NAMALWA (cell line): ENCODE results near the gene UCHL3.
A peak's percentile ranks its signal among the peaks of the same experiment; 100 is the strongest.

Experiments
- DNase-seq: peaks from one replicate; pipeline ENCODE4 v3.0.0-alpha.2; 2015; ENCODE audit warnings: low spot score

The UCHL3 gene

DNA sequence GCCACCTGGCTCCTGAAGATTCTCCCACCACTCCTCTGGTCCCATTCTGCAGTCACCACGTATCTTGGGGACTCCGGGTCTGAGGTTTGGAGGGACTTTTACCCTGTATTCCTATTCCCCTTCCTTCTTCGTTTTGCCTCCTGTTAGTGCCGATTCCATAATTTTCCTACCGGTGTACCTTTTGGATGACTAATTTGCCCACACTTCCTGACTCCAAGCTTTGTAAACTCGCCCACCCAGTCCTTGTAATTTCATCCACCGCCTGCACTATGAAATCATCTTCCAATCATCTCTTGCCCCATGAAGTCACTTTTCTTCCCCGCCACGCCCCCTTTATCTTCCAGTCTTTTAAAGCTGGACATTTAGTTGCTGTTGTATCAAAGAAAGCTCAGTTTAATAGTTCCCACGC lies 572 bp downstream of the UCHL3 start:
- DNase-seq = peak; percentile 74

DNA sequence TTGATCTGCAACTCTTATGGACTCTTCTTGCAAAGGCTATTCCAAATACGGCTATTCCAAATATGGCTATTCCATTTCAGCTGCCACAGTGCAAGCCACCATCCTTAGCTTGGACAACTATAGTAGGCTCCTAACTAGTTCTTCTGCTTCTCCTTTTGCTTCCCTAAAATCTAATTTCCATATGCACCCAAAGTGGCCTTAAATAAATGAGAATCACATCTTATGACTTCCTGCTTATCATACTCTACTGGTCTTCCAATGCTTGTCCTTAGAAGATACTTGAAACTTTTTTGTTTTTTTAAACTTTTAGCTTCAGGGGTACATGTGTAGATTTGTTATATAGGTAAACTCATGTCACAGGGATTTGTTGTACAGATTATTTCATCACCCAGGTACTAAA lies 4.9 kb downstream of the UCHL3 start:
- no peak for DNase-seq

DNA sequence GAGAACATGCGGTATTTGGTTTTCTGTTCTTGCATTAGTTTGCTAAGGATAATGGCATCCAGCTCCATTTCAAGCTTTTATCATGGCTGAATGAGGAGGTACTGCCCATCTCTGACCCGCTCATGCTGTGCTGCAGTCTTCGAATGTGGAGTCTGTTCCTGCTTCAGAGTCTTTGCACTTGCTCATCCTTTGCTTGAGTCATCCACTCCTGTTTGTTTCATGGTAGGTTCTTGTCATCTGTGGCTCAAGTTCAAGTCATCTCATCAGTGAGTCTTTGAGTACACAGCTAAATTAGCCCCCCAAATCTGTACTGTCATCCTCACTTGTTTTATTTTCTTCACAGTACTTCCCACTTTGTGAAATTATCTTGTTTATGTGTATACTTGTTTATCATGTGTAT lies 5.4 kb downstream of the UCHL3 start:
- DNase-seq = no peak

DNA sequence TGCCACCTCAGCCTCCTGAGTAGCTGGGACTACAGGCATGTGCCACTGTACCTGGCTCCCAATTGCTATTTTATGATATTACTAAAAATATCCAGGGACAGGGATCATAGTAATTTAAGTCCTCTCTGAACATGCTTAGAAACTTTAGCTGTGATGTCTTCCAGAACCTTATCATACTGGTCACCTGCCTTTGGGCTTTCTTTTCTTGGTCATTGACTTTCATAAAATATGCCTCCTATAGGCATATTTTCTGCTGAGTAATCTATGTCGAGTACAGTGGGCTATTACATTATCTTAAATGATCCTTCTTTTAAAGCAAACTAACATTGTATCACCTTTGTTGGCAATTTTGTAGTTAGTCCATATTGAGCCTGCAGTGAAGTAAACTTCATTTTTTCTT lies 6.2 kb downstream of the UCHL3 start:
- DNase-seq = no peak

DNA sequence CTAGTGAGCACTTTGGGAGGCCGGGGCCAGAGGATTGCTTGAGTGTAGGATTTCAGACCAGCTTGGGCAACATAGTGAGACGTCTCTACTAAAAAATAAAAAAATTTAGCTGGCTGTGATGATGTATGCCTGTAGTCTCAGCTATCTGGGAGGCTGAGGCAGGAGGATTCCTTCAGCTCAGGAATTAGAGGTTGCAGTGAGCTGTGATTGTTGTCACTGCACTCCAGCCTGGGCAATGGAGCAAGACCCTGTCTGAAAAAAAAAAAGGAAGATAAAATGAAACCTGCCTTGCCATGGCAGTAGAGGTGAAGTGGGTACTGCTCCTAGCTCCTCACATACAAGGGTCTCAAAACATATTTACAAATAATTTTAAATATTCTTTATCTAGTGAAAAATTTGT lies 7.4 kb downstream of the UCHL3 start:
- DNase-seq = no peak

DNA sequence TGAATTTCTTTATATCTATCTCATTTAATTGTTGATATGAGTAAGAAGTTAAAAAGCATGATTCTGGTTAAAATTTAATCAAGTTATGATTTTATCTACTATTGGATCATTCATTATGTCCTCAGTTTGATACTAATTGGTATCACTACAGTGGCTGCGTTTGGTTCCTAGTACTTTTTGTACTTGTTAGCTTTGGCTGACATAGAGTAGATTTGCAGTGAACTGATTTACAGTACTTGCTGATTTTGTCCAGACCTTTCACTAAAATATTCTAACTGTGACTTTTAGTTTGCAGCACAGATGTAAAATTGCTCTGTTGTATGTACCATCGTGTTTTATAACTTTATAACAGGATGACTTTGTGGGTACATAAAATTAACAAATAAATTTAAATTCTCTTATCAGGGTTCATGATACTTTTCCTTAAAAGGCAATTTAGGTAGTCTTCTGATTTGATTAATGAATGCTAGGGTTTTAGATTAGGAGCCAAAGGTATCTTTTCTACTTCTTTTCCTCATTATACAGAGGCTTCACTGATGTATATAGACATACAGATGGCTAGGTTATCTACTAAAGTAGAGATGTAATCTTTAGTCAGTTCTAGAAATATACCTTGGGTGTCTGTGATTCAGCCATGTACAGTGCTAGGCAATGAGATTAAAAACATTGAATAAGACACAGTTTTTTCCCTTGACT lies 8.7 kb downstream of the UCHL3 start:
- no peak for DNase-seq

DNA sequence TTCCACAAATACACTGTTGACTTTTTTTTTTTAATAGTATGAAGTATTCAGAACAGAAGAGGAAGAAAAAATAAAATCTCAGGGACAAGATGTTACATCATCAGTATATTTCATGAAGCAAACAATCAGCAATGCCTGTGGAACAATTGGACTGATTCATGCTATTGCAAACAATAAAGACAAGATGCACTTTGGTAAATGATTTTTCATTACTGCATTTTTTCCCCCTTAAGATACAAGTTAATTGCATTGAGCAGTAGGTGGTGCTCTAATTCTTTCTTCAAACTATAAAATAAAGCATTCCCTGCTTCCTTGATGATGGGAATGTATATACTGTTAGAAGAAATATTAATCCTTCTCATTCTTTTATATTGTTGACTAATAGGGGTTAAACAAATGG lies 17.1 kb downstream of the UCHL3 start:
- DNase-seq = peak; percentile 23

DNA sequence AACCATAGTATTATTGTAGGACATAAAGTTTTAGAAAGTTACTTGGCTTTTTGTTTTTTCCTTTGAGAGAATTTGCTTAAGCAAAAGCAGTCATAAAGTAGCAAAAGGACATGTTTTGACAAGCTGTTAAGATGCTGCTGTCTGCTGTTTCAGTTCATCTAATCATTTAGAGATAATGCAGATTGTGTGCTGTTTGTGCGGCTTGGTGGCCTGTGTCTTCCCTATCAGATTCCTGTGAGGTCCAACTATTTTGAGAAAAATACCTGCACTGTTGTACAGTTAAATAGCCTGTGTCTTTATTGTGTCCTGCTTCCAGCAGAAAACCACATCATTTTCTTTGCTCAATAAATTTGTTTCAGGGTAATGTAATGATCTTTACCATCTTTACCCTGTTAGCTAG lies 20.0 kb downstream of the UCHL3 start:
- DNase-seq = no peak

DNA sequence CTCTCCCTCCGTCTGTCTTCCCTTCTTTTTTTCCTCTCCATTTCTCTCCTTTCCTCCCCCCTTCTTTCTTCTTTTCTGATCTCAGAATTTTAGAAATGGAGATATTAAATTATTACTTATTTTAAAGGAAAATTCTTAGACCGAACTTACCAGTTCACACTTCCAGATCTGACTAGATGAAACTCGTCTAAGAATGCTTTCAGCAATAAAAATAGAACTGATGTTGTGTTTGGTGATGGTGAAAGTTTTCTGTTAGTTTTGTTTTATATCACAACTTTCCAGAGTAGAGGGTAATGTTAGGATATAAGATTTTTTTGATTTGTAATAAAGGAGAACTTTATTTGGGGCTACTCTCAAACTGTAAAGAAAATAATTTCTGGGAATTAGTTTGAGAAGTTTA lies 29.9 kb downstream of the UCHL3 start:
- no peak for DNase-seq

DNA sequence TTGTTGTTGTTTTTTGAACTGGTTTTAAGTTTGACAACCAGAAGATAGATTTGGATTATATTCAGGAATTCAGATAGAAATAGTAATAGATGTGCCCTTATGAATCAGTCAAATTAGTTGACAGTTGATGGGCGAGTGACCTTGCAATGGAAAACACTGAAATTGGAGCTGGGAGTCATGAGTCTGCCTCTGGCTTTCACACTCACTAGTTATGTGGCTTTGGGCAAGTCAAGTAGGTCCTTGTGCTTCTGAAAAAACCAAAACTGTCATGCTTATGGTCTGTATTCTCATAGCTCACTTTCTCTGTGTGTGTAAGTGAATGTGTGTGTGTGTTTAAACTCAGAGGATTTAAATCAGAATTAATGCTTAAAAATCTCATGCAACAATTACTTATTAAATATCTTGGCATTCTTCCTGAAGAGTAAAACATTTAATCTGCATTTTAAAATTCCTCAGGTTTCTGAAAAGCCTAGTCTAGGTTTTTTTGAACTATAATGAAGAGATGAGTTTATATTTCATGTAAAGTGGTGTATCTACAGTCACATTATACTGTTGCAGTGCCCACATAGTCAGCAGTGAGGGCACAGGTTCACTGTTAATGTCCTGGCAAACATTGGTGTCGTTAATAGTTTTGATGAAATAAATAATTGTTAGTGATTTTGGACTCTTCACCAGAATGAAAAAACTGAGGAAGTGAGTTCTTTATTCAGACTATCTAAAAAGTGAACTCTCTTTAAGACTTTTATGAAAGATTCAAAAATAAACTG lies 32.5 kb downstream of the UCHL3 start:
- DNase-seq = no peak

DNA sequence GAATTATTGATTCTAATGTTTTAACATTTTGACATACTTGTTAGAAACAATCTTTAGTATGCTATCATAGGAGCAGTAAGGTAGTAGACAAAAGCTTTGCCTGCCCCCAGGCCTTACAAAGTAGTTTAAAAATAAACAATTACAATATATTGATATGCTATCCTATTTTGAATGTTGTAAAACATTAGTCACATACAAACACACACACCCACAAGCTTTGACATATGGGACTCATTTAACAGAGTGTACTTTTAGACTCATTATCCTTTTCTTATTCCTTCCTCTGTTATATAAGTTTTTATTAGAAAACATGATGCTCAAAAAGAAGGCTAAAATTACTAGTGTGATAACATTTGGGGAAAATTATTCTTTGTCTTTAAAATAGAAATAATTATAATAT lies 33.5 kb downstream of the UCHL3 start:
- no peak for DNase-seq

DNA sequence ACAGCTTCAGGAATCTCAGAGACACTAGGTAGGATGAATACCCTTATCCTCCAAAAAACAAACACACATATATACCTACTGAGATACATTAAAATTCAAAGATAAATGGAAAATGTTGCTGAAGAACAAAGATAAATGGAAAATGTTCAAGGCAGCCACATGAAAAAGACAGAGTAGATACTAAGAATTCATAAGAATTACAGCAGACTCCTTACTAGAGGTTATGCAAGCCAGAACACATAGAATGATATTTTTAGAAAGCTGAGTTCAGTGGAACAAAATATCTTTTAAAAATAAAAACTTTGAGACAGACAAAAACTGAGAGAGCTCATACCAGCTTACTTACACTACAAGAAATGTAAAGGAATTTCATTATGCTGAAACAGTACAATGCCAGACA lies 35.6 kb downstream of the UCHL3 start:
- DNase-seq = no peak

DNA sequence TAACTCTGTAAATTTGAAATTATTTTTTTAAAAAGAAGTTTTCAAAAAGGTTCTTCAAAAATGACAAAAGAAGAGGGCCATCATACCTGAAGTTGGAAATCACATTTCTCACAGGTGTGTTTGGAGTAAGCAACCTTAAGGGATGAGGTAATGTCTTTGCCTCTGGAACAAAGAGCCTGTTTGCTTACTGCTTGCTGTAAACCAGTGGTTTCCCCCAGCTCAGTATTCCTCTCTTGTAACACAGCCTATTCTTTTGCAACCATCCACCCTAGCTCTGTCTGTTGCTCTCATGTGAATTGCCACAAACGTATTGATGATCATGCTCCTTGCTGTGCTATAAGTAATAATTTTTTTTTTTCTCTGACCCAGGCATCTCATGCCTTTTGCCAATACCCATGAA lies 38.1 kb downstream of the UCHL3 start:
- DNase-seq = no peak

DNA sequence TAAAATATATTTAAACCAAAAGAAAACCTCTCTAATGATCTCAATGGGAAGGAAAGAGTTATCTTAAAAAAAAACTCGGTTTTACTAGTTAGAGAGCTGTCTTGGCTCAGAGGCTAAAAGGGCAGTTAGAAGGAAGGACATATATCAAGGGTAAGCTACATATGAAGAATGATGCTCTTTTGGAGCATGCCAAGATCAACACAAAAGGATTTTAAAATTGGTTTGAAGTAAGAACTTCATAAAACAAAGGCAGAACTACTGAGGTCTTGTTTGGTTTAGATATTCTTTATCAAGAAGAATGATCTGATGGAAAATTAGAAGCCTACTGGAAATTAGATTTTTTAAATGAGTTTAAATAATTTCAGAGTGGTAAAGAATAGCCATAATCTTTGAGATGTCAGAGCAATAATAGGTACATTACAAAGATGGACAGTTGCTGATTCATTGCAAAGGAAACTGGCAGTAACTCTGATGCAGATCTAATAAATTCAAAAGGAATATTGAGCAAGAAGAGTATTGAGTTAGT lies 47.1 kb downstream of the UCHL3 start:
- DNase-seq = no peak

DNA sequence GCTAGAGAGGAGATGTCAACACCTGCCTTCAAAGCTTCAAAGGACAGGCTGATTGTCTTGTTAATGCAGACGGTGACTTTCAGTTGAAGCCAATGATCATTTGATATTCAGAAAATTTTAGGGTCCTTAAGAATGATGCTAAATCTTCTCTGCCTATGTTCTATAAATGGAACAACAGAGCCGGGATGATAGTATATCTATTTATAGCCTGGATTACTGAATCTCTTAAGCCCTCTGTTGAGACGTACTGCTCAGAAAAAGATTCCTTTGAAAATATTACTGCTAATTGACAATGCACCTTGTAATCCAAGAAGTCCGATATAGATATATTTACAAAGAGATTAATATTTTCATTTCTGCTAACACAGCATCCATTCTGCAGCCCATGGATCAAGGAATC lies 50.8 kb downstream of the UCHL3 start:
- no peak for DNase-seq

DNA sequence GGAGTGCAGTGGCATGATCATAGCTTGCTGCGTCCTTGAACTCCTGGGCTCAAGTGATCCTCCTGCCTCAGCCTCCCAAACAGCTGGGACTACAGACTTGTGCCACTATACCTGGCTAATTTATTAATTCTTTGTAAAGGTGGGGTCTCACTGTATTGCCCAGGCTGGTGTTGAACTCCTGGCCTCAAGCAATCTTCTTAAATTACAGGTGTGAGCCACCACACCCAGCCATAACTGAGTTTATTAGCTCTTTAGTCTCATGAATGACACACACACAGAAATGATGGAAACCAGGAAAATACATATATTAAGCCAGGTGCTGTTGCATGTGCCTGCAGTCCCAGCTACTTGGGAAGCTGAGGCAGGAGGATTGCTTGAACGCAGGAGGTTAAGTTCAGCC lies 53.4 kb downstream of the UCHL3 start:
- no peak for DNase-seq

DNA sequence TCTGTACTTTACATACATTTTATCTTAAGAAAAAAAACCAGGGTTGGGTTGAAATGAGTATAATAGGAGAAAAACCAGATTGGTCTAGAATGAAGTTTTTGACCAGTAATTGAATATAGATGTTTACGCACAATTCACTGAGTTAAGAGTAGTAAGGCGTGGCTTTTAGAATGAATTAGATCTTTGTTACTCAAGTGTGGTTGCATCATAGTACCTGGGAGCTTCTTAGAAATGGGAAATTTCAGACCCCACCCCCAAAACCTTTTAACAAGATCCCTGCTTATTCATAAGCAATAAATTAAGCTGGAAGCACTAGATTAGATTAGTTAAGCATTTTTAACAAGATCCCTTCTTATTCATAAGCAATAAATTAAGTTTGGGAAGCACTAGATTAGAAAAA lies 57.9 kb downstream of the UCHL3 start:
- no peak for DNase-seq

DNA sequence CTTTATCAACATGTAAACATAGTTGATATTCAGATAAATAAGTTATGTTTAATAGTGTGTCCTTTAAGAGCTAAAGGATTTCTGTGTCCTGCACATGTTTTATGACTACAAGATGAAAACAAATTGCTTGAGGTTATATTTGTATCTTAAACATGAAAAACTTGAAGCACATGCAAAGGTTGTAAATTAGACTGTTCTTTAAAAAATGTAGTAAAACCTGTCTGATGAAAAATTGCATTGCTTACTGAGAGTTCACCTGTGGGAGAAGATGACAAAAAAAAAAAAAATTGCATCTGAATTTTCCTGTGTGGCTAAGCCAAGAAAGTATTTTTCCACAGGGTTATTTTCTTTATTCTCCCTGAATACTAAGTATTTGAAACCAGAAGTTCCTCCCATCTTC lies 60.9 kb downstream of the UCHL3 start:
- DNase-seq = no peak

DNA sequence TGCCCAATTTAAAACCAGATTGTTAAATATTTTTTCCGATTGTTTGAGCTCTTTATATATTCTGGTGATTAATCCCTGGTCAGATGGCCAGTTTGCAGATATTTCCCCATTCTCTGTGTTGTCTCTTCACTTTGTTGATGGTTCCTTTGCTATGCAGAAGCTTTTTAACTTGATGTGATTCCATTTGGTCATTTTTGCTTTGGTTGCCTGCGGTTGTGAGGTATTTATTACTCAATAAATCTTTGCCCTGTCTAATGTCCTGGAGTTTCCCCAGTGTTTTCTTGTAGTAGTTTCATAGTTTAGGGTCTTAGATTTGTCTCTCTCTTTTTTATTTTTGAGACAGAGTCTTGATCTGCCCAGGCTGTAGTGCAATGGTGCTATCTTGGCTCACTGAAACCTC lies 62.8 kb downstream of the UCHL3 start:
- DNase-seq = no peak

DNA sequence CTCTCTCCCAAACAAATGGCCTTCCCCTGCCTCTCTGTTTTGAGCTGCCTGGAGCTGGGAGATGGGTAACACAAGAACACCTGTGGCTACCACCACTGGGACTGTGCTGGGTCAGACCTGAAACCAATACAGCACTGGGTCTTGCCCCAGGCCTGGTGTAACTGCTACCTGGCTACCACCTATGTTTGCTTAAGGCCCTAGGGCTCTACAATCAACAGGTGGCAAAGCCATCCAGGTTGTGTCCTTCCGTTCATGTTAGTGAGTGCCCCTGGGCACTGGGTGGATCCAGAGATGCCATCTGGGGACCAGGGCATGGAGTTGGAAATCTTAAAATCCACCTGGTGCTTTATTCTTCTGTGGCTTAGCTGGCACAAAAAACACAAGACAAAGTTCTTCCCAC lies 67.6 kb downstream of the UCHL3 start:
- DNase-seq = no peak

DNA sequence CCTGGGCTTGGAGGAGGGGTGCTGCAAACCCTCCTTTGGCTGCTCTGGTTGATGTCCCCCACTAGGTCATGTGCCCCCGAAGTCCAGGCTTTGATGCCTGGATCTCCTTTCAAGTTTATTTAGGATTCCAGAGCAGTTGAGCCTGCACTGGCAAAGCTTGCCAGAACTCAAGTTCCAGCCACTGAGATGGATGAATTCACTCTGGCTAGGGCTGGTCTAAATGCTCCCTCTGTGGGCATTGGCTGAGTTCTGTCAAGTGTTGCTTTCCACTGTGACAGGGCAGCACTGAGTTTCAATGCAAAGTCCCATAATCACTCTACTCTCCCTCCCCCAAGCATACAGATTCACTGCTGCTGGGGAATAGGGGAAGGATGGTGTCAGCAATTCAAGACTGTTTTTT lies 68.7 kb downstream of the UCHL3 start:
- DNase-seq = no peak

DNA sequence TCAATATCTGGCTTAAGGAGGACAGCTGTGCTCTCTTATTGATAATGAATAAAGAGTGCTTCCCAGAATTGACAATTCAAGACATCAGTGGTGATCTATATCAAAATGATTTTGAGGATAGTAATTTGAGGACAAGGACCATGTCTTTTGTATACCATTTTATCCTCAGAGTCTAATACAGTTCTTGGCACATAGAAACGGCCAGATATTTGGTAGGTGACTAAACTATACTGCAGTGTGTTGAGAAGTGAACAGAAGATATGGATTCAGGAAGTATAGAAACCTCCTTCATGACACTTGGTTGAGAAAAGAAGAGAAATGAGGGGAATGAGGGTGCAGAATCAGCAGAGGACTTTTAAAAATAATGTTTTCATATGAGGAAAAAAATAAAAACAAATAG lies 70.4 kb downstream of the UCHL3 start:
- DNase-seq = no peak

DNA sequence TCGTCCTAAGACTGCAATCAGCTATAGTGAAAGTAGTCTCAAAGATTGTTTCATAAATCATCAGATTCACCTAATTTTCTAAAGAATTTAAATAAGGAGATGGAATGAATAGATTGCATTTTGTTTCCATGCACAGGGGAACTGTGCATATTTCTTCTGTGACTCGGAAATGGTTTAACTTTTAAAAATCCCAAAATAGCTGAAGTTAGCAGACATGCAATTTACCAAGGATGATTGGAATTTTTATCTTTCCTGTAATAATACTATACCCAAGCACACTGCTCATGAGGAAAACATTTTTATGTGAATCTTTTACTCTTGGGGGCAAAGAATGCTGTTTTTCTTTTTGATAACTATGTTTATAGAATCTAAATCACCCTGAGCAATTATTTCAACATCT lies 71.6 kb downstream of the UCHL3 start:
- no peak for DNase-seq

DNA sequence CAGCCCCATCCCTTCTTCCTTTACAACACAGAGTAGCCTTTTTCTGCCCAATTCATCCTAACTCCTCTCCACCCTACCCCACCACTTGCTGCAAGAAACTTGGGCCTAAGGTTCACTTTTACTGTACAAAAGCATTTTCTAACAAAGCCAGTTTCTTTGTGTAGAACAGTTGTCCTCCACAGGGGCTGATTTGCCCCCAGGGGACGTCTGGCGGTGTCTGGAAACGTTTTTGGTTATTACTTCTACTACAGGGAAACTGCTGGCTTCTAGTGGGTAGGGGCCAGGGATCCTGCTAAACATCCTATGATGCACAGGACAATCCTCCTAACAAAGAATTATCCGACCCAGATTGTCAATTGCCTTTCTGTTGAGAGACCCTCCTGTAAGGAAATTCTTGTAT lies 79.2 kb downstream of the UCHL3 start:
- DNase-seq = no peak
